Measurements from ENCODE around the gene SVIL.
"Not testable (repeated sequence)": the region's sequence is repeated elsewhere in the genome, so short reads cannot be mapped to it uniquely, and the experiment has no call there.

The SVIL gene

DNA sequence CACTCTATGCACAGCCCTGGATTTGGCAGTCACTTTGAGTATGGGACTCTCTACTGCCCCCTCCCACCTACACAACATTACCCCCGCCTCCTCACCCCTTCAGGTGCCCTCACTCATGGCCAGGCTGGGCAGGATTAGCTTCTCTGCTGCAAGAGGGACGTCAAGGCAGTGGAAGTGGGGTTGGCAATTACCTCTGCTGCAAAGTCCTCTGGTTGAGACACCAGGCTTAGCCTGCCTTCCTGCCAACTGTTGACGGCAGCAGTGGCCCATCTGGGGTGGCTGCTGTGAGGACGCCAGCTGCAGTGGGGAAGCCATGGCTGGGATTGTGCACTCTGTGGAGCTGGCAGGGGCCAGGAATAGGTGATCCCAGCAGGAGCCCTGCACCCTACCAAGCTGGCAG is 26.7 kb downstream of the SVIL start:
- no peaks in the 10 kb centered on the region for H3K27me3 Mint-ChIP-seq (ENCODE audit: low read depth, poor library complexity)

DNA sequence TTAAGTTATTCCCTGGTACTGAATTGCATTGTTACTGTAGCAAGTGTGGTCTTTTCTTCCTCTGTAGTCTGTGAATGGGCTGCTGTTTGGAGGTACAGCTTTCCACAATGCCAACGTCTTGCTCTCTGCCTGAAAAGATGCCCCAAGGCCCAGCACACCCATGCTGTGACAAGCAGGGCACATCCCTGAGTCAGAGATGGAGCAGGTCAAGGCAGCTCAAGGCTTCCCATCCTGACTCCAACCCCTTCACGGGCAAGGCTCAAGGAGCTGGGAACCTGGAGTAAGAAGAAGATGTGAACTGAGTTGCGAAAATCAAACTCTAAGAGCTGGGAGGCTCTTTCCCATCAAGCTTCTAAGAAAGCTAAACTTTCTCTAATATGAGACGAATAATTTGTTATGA is 27.2 kb downstream of the SVIL start:
- H3K4me3 Mint-ChIP-seq: no peak overlapping the region
- no peak overlapping the region for H3K27ac Mint-ChIP-seq
- H3K27me3 Mint-ChIP-seq (ENCODE audit: low read depth, poor library complexity): no peaks in the 10 kb centered on the region
- H3K4me1 Mint-ChIP-seq: peaks cover 41% of the 10 kb centered on the region
- DNase-seq: no peak
- peaks cover 33% of the 10 kb centered on the region for H3K36me3 Mint-ChIP-seq (ENCODE audit: low read depth)
- TF ChIP-seq, protein P1, sequence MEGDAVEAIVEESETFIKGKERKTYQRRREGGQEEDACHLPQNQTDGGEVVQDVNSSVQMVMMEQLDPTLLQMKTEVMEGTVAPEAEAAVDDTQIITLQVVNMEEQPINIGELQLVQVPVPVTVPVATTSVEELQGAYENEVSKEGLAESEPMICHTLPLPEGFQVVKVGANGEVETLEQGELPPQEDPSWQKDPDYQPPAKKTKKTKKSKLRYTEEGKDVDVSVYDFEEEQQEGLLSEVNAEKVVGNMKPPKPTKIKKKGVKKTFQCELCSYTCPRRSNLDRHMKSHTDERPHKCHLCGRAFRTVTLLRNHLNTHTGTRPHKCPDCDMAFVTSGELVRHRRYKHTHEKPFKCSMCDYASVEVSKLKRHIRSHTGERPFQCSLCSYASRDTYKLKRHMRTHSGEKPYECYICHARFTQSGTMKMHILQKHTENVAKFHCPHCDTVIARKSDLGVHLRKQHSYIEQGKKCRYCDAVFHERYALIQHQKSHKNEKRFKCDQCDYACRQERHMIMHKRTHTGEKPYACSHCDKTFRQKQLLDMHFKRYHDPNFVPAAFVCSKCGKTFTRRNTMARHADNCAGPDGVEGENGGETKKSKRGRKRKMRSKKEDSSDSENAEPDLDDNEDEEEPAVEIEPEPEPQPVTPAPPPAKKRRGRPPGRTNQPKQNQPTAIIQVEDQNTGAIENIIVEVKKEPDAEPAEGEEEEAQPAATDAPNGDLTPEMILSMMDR (IDR thresholded peaks at IDR 0.05): no peak
- peaks cover 6% of the 10 kb centered on the region for H3K9me3 Mint-ChIP-seq

More for the DNA sequence above, 26.7 kb downstream of the SVIL start:
- H3K4me1 Mint-ChIP-seq: peaks cover 38% of the 10 kb centered on the region
- H3K36me3 Mint-ChIP-seq (ENCODE audit: low read depth): peaks cover 36% of the 10 kb centered on the region
- no peak overlapping the region for H3K4me3 Mint-ChIP-seq
- TF ChIP-seq, protein P1 (IDR thresholded peaks at IDR 0.05): no peak
- peaks cover 9% of the 10 kb centered on the region for H3K9me3 Mint-ChIP-seq
- no peak for DNase-seq
- H3K27ac Mint-ChIP-seq: no peak overlapping the region

DNA sequence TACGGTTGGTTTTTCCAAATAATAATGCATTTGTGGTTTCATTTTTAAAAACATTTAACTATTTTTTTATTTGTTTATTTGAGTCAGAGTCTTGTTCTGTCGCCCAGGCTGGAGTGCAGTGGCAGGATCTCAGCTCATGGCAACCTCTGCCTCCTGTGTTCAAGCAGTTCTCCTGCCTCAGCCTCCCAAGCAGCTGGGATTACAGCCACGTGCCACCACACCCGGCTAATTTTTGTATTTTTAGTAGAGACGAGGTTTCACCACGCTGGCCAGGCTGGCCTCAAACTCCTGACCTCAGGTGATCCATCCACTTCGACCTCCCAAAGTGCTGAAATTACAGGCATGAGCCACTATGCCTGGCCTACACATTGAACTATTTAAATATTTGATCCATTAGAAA is 28.1 kb downstream of the SVIL start:
- Mint-ChIP-seq H3K36me3 (ENCODE audit: low read depth) (peaks cover 25% of the 10 kb centered on the region), H3K4me1 (peaks cover 32% of the 10 kb centered on the region)
- not testable (repeated sequence) for DNase-seq; H3K27me3 Mint-ChIP-seq (ENCODE audit: low read depth, poor library complexity); H3K4me3 Mint-ChIP-seq; H3K9me3 Mint-ChIP-seq; H3K27ac Mint-ChIP-seq

DNA sequence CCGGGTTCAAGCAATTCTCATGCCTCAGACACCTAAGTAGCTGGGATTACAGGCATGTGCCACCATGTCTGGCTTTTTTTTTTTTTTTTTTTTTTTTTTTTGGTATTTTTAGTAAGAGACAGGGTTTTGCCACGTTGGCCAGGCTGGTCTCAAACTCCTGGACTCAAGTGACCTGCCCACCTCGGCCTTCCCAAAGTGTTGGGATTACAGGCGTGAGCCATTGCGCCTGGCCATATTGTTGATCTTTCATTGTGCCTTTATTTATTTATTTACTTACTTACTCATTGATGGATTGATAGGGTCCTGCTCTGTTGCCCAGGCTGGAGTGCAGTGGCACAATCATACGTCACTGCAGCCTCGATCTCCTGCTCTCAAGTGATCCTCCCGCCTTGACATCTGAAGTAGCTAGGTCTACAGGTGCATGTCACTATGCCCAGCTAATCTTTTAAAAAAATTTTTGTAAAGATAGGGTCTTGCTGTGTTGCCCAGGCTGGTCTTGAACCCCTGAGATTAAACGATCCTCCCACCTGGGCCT is 30.4 kb downstream of the SVIL start:
- TF ChIP-seq, protein P1 (IDR thresholded peaks at IDR 0.05): no peak
- H3K9me3 Mint-ChIP-seq: no peaks in the 10 kb centered on the region
- H3K4me3 Mint-ChIP-seq: no peak overlapping the region
- H3K4me1 Mint-ChIP-seq: peaks cover 12% of the 10 kb centered on the region
- peaks cover 5% of the 10 kb centered on the region for H3K36me3 Mint-ChIP-seq (ENCODE audit: low read depth)
- H3K27me3 Mint-ChIP-seq (ENCODE audit: low read depth, poor library complexity): no peaks in the 10 kb centered on the region
- H3K27ac Mint-ChIP-seq: no peak overlapping the region
- DNase-seq: no peak

DNA sequence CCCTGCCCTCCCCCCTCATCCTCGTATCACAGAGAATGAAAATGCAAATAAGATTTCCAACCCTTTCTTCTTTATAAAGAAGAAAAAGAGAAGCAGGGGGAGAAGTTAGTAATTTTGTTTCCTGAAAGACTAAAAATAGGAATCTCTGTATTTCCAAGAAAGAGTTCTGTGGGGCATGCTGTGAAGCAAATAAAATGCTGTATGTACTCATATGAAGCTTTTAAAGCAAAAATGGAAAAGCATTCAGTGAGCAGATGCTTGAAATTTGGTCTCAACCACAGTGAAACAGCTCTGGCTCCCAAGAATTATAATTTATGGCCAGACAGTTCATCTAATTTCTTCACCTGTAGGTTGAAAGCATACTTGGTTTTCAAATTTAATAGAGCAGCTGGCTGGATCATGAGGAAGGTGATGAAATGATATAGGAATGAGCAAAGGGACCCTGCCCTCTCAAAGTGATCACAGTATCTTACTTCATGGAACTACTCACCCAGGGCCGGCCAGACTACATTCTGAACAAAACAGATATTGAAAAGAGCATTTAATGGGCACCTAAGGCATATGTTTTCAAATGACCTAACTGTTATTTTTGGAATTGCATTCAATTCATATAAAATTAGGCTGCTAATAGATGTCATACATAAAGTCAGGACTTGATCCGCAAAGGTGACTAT is 31.4 kb downstream of the SVIL start:
- Mint-ChIP-seq H3K4me3 (no peak overlapping the region), H3K27ac (no peak overlapping the region), H3K4me1 (peaks cover 22% of the 10 kb centered on the region), H3K36me3 (ENCODE audit: low read depth) (no peaks in the 10 kb centered on the region), H3K9me3 (no peaks in the 10 kb centered on the region), H3K27me3 (ENCODE audit: low read depth, poor library complexity) (no peaks in the 10 kb centered on the region)
- no peak for DNase-seq
- TF ChIP-seq, protein P1 (IDR thresholded peaks at IDR 0.05): no peak

DNA sequence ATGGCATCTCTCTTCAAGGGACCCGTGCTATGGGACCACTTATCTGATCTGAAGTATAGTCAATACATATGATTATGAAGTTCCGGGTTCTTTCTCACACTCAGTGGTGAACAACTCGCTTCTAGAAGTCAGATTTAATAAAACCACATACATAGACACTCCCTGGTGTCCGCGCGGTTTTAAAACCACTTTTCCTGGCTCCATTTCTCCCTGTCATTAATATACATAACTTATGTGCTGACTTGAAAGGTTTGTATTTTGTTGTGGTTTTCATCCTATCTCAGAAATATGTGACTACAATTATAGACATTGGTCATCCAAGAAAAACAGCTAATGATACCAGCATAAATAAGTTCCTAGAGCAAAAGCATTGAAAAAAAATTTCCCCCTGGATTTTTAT is 34.0 kb downstream of the SVIL start:
- no peak for DNase-seq
- TF ChIP-seq, protein P1 (IDR thresholded peaks at IDR 0.05): no peak
- Mint-ChIP-seq H3K36me3 (ENCODE audit: low read depth) (no peaks in the 10 kb centered on the region), H3K9me3 (no peaks in the 10 kb centered on the region), H3K4me1 (peaks cover 29% of the 10 kb centered on the region), H3K27me3 (ENCODE audit: low read depth, poor library complexity) (no peaks in the 10 kb centered on the region), H3K4me3 (no peak overlapping the region), H3K27ac (no peak overlapping the region)

All from nephron progenitor cell (in vitro differentiated cells).